GM23338 (cell line): Measurements from ENCODE around the gene LGALS9B. TPM values are rescaled to one million over a fixed set of nuclear protein-coding genes. Genes with fewer than 3 reads are reported as not detected.
"Not testable (repeated sequence)": the region's sequence is repeated elsewhere in the genome, so short reads cannot be mapped to it uniquely, and the experiment has no call there.

Experiments
- ATAC-seq: fragments of 200-7000 bp; cut with Tn5 transposase; 3 replicates; pipeline ENCODE4 v1.9.1; 2020
- DNase-seq: peaks from one replicate; pipeline ENCODE4 v3.0.0-alpha.2; 2015; ENCODE audit warnings: low spot score
- H2AFZ ChIP-seq: fragments of 200-600 bp; sonication (generic); 2 replicates; pipeline ENCODE4 v1.8.0; 2016; ENCODE audit warnings: antibody characterized with exemption, mild to moderate bottlenecking, moderate library complexity
- H3F3A ChIP-seq: fragments of 200-600 bp; sonication (generic); replicated peaks from 2 replicates; pipeline ENCODE4 v1.8.0; 2017; ENCODE audit warnings: antibody characterized with exemption, mixed run types, low read depth
- H3K27ac ChIP-seq: fragments of 200-600 bp; sonication (generic); 2 replicates; pipeline ENCODE4 v1.6.1; 2016; ENCODE audit warnings: low read depth
- H3K27me3 ChIP-seq: fragments of 200-600 bp; sonication (generic); 2 replicates; pipeline ENCODE4 v1.8.0; 2016; ENCODE audit warnings: mild to moderate bottlenecking, mixed run types, moderate library complexity; ENCODE audit not compliant: insufficient read depth
- H3K36me3 ChIP-seq: fragments of 200-600 bp; sonication (generic); 2 replicates; pipeline ENCODE4 v1.8.0; 2016; ENCODE audit warnings: mild to moderate bottlenecking; ENCODE audit not compliant: insufficient read depth
- H3K4me1 ChIP-seq: fragments of 200-600 bp; sonication (generic); 2 replicates; pipeline ENCODE4 v1.8.0; 2016; ENCODE audit warnings: mild to moderate bottlenecking, moderate library complexity; ENCODE audit not compliant: insufficient read depth
- H3K4me2 ChIP-seq: fragments of 200-600 bp; sonication (generic); 2 replicates; pipeline ENCODE4 v1.7.1; 2017; ENCODE audit warnings: mixed run types
- H3K4me3 ChIP-seq: fragments of 200-600 bp; sonication (generic); 2 replicates; pipeline ENCODE4 v1.6.1; 2016; ENCODE audit warnings: mixed run types
- H3K79me2 ChIP-seq: fragments of 200-600 bp; sonication (generic); replicated peaks from 2 replicates; pipeline ENCODE4 v1.8.0; 2017; ENCODE audit warnings: mild to moderate bottlenecking; ENCODE audit not compliant: insufficient read depth
- H3K9me2 ChIP-seq: fragments of 200-600 bp; sonication (generic); 2 replicates; pipeline ENCODE4 v1.8.0; 2017; ENCODE audit not compliant: insufficient read depth
- H4K20me1 ChIP-seq: fragments of 200-600 bp; sonication (generic); replicated peaks from 2 replicates; pipeline ENCODE4 v1.8.0; 2017; ENCODE audit warnings: mild to moderate bottlenecking; ENCODE audit not compliant: insufficient read depth
- H3K27ac Mint-ChIP-seq: 2 replicates; pipeline ENCODE4 v1.8.0; 2020; ENCODE audit warnings: inconsistent platforms, mild to moderate bottlenecking, moderate library complexity, mixed read lengths
- H3K27me3 Mint-ChIP-seq: 3 replicates; pipeline ENCODE4 v1.8.0; 2022; ENCODE audit warnings: low read depth, mild to moderate bottlenecking, moderate library complexity, mixed read lengths, inconsistent platforms; ENCODE audit not compliant: insufficient read depth, poor library complexity
- H3K36me3 Mint-ChIP-seq: 3 replicates; pipeline ENCODE4 v1.8.0; 2021; ENCODE audit warnings: low read depth, mild to moderate bottlenecking, inconsistent platforms, moderate library complexity, mixed read lengths
- H3K4me1 Mint-ChIP-seq: 3 replicates; pipeline ENCODE4 v1.8.0; 2020; ENCODE audit warnings: mild to moderate bottlenecking, inconsistent platforms, mixed read lengths
- H3K4me3 Mint-ChIP-seq: 3 replicates; pipeline ENCODE4 v1.8.0; 2021; ENCODE audit warnings: moderate library complexity, mild to moderate bottlenecking, inconsistent platforms, mixed read lengths
- H3K9me3 Mint-ChIP-seq: 3 replicates; pipeline ENCODE4 v1.8.0; 2020; ENCODE audit warnings: moderate library complexity, mild to moderate bottlenecking, inconsistent platforms, mixed read lengths
- polyA plus RNA-seq: library from polyadenylated mRNA; unstranded; fragments of >200 nt; fragmentation: Nextera tagmentation; extraction: Ambion mirVana; gene quantifications from 2 replicates; pipeline ENCODE4 v1.2.1, GENCODE V29; 2016
- total RNA-seq: library from RNA; depleted of rRNA; stranded (reverse); fragments of >200 nt; shearing (Covaris generic); gene quantifications from 2 replicates; pipeline ENCODE4 v1.2.3, GENCODE V29; 2014

The LGALS9B gene
- total and polyA plus RNA-seq, 2 experiments from 2014 or later: not detected

GRCh38 chr17:20474081-20474480 is 6.7 kb upstream of the LGALS9B start:
- not testable (repeated sequence) for H3K27ac Mint-ChIP-seq, H3K36me3 Mint-ChIP-seq, DNase-seq, H2AFZ ChIP-seq, H3F3A ChIP-seq, ATAC-seq, H3K4me1 ChIP-seq, H3K4me2 ChIP-seq, H3K27ac ChIP-seq, H3K4me3 ChIP-seq, H3K36me3 ChIP-seq, H3K27me3 ChIP-seq, H4K20me1 ChIP-seq, H3K79me2 ChIP-seq, H3K4me3 Mint-ChIP-seq, H3K9me2 ChIP-seq, H3K27me3 Mint-ChIP-seq, H3K4me1 Mint-ChIP-seq, H3K9me3 Mint-ChIP-seq

GRCh38 chr17:20469946-20470345 is 2.6 kb upstream of the LGALS9B start:
- H3K4me3 Mint-ChIP-seq, H3K27me3 ChIP-seq, H3K27ac Mint-ChIP-seq, H3K9me2 ChIP-seq, H3K36me3 Mint-ChIP-seq, DNase-seq, H3K79me2 ChIP-seq, H3K36me3 ChIP-seq, H3K9me3 Mint-ChIP-seq, H3K4me3 ChIP-seq, H2AFZ ChIP-seq, H3K27ac ChIP-seq, H3K4me2 ChIP-seq, H3K4me1 Mint-ChIP-seq, H3F3A ChIP-seq, ATAC-seq, H4K20me1 ChIP-seq, H3K4me1 ChIP-seq, H3K27me3 Mint-ChIP-seq: not testable (repeated sequence)

GRCh38 chr17:20469107-20469506 is 1.8 kb upstream of the LGALS9B start:
- not testable (repeated sequence) for H3K4me1 Mint-ChIP-seq, H3K9me3 Mint-ChIP-seq, H3K27me3 Mint-ChIP-seq, H3K9me2 ChIP-seq, H3K27me3 ChIP-seq, H3K36me3 ChIP-seq, DNase-seq, H4K20me1 ChIP-seq, H3K4me2 ChIP-seq, H3K4me1 ChIP-seq, H2AFZ ChIP-seq, H3K4me3 ChIP-seq, H3F3A ChIP-seq, H3K27ac Mint-ChIP-seq, H3K79me2 ChIP-seq, H3K27ac ChIP-seq, ATAC-seq, H3K4me3 Mint-ChIP-seq, H3K36me3 Mint-ChIP-seq

GRCh38 chr17:20466999-20467398 is 340 bp downstream of the LGALS9B start:
- not testable (repeated sequence) for H3K79me2 ChIP-seq, H3K4me1 Mint-ChIP-seq, H3F3A ChIP-seq, ATAC-seq, H3K36me3 ChIP-seq, H3K27ac Mint-ChIP-seq, H3K4me2 ChIP-seq, H2AFZ ChIP-seq, DNase-seq, H3K4me3 Mint-ChIP-seq, H3K9me2 ChIP-seq, H3K9me3 Mint-ChIP-seq, H3K4me3 ChIP-seq, H3K4me1 ChIP-seq, H3K27me3 ChIP-seq, H3K27ac ChIP-seq, H3K36me3 Mint-ChIP-seq, H3K27me3 Mint-ChIP-seq, H4K20me1 ChIP-seq

GRCh38 chr17:20466553-20466952 is 786 bp downstream of the LGALS9B start:
- not testable (repeated sequence) for H3F3A ChIP-seq, H2AFZ ChIP-seq, ATAC-seq, H4K20me1 ChIP-seq, H3K4me3 ChIP-seq, H3K36me3 Mint-ChIP-seq, H3K4me1 ChIP-seq, H3K4me3 Mint-ChIP-seq, H3K4me1 Mint-ChIP-seq, H3K9me3 Mint-ChIP-seq, H3K27me3 Mint-ChIP-seq, H3K9me2 ChIP-seq, H3K27ac ChIP-seq, DNase-seq, H3K27me3 ChIP-seq, H3K79me2 ChIP-seq, H3K27ac Mint-ChIP-seq, H3K36me3 ChIP-seq, H3K4me2 ChIP-seq

GRCh38 chr17:20465535-20465934 is 1.8 kb downstream of the LGALS9B start:
- not testable (repeated sequence) for DNase-seq, H3K4me1 Mint-ChIP-seq, ATAC-seq, H3F3A ChIP-seq, H3K27ac Mint-ChIP-seq, H3K79me2 ChIP-seq, H3K4me3 Mint-ChIP-seq, H3K27ac ChIP-seq, H2AFZ ChIP-seq, H3K9me2 ChIP-seq, H3K9me3 Mint-ChIP-seq, H3K36me3 ChIP-seq, H3K27me3 Mint-ChIP-seq, H3K36me3 Mint-ChIP-seq, H3K4me2 ChIP-seq, H3K4me1 ChIP-seq, H3K4me3 ChIP-seq, H3K27me3 ChIP-seq, H4K20me1 ChIP-seq

- H3K4me3 ChIP-seq, H3K4me1 ChIP-seq, H3K9me2 ChIP-seq, H3K4me1 Mint-ChIP-seq, H3K4me3 Mint-ChIP-seq, H3K36me3 Mint-ChIP-seq, H3K36me3 ChIP-seq, H3K27me3 Mint-ChIP-seq, H3K79me2 ChIP-seq, H3K27ac ChIP-seq, H3K4me2 ChIP-seq, DNase-seq, H3F3A ChIP-seq, H2AFZ ChIP-seq, H3K27ac Mint-ChIP-seq, H4K20me1 ChIP-seq, H3K27me3 ChIP-seq, ATAC-seq, H3K9me3 Mint-ChIP-seq: not testable (repeated sequence)
Observed at GRCh38 chr17:20464854-20465414, 2.4 kb downstream of the LGALS9B start.
